SK-N-SH (cell line): Measurements from ENCODE around the gene FCRLB. TPM values are rescaled to one million over a fixed set of nuclear protein-coding genes. Genes with fewer than 3 reads are reported as not detected.

Experiments used
- CTCF ChIA-PET: fragments of 300-600, 350-600 bp; formaldehyde crosslinking; extraction: SDS; loops from one replicate; lab custom pipeline; 2021; lab: Yijun Ruan, JAX
- POLR2A ChIA-PET: fragments of 350-600 bp; sonication (Branson Sonifier 250); formaldehyde crosslinking; extraction: SDS; loops from one replicate; lab custom pipeline; 2020; ENCODE audit warnings: antibody characterized with exemption, inconsistent platforms; lab: Yijun Ruan, JAX
- DNase-seq: peaks from one replicate; pipeline ENCODE4 v3.0.0; 2012
- H2AFZ ChIP-seq: fragments of 200-600 bp; sonication (generic); 2 replicates; pipeline ENCODE4 v1.8.1; 2016; ENCODE audit warnings: antibody characterized with exemption, mild to moderate bottlenecking, low read depth
- H3F3A ChIP-seq: fragments of 200-600 bp; sonication (generic); replicated peaks from 2 replicates; pipeline ENCODE3; 2016; ENCODE audit warnings: antibody characterized with exemption, mild to moderate bottlenecking; ENCODE audit not compliant: insufficient read depth
- H3K27ac ChIP-seq, 2 experiments: fragments of 200-500 bp in 1 of 2; fragments of 200-600 bp in 1 of 2; sonication (Bioruptor generic) in 1 of 2; sonication (generic), shearing (Covaris generic) in 1 of 2; 2 replicates each; pipeline versions ENCODE4 v1.5.1 to v1.6.1; 2014 to 2016; ENCODE audit warnings: low read depth in 2 of 2, inconsistent platforms in 1 of 2, low read length in 1 of 2, mild to moderate bottlenecking in 1 of 2, mixed read lengths in 1 of 2
- H3K27me3 ChIP-seq: fragments of 200-600 bp; sonication (generic), shearing (Covaris generic); 2 replicates; pipeline ENCODE4 v1.6.1; 2016; ENCODE audit warnings: mixed run types; ENCODE audit not compliant: insufficient read depth
- H3K36me3 ChIP-seq, 2 experiments: fragments of 200-500 bp in 1 of 2; fragments of 200-600 bp in 1 of 2; sonication (Bioruptor generic) in 1 of 2; sonication (generic) in 1 of 2; replicated peaks in 1 of 2; 2 replicates each; pipeline versions ENCODE3 to v1.5.1; 2014 to 2016; ENCODE audit warnings: low read length in 1 of 2, mild to moderate bottlenecking in 1 of 2; ENCODE audit not compliant: insufficient read depth in 2 of 2, control insufficient read depth in 1 of 2
- H3K4me1 ChIP-seq, 2 experiments: fragments of 200-500 bp in 1 of 2; fragments of 200-600 bp in 1 of 2; sonication (Bioruptor generic) in 1 of 2; sonication (generic), shearing (Covaris generic) in 1 of 2; 2 replicates each; pipeline versions ENCODE4 v1.5.1 to v1.6.1; 2014 to 2016; ENCODE audit warnings: low read depth in 1 of 2, low read length in 1 of 2, mixed run types in 1 of 2; ENCODE audit not compliant: insufficient read depth in 2 of 2, control insufficient read depth in 1 of 2
- H3K4me2 ChIP-seq: fragments of 200-600 bp; sonication (generic), shearing (Covaris generic); 2 replicates; pipeline ENCODE4 v1.6.1; 2017; ENCODE audit warnings: mixed run types
- H3K4me3 ChIP-seq, 2 experiments: fragments of 200-500 bp in 1 of 2; fragments of 200-600 bp in 1 of 2; sonication (Bioruptor generic) in 1 of 2; sonication (generic), shearing (Covaris generic) in 1 of 2; 2 replicates each; pipeline versions ENCODE4 v1.5.1 to v1.8.1; 2014 to 2016; ENCODE audit warnings: low read depth in 2 of 2, inconsistent platforms in 1 of 2, low read length in 1 of 2, mild to moderate bottlenecking in 1 of 2, mixed read lengths in 1 of 2, moderate library complexity in 1 of 2
- H3K79me2 ChIP-seq: fragments of 200-600 bp; sonication (generic); 2 replicates; pipeline ENCODE4 v1.8.1; 2017; ENCODE audit warnings: mild to moderate bottlenecking; ENCODE audit not compliant: insufficient read depth
- H3K9ac ChIP-seq: fragments of 200-600 bp; sonication (generic); 2 replicates; pipeline ENCODE4 v1.6.1; 2017; ENCODE audit warnings: mixed run types
- H3K9me2 ChIP-seq: fragments of 200-600 bp; sonication (generic); 2 replicates; pipeline ENCODE4 v1.6.1; 2017; ENCODE audit warnings: mixed run types
- H3K9me3 ChIP-seq: fragments of 200-600 bp; sonication (generic); 2 replicates; pipeline ENCODE4 v1.6.1; 2017; ENCODE audit warnings: mixed run types, mild to moderate bottlenecking, moderate library complexity
- H4K20me1 ChIP-seq: fragments of 200-600 bp; sonication (generic); 2 replicates; pipeline ENCODE4 v1.6.1; 2017; ENCODE audit warnings: mild to moderate bottlenecking, mixed run types; ENCODE audit not compliant: insufficient read depth
- EP300 ChIP-seq, 2 experiments: IDR thresholded peaks; 2 replicates each; pipeline versions ENCODE4 v1.4.0 to v1.6.1; 2012; ENCODE audit warnings: borderline replicate concordance in 1 of 2, low read depth in 1 of 2, low read length in 1 of 2
- FOSL2 ChIP-seq: IDR thresholded peaks from 2 replicates; pipeline ENCODE4 v1.4.0; 2012; ENCODE audit warnings: low read depth, mild to moderate bottlenecking, moderate library complexity, borderline replicate concordance
- GATA2 ChIP-seq: sonication (generic); formaldehyde crosslinking; IDR thresholded peaks from 2 replicates; pipeline ENCODE4 v1.5.0; 2020; ENCODE audit warnings: mild to moderate bottlenecking, missing genetic modification reagents
- NRF1 ChIP-seq: IDR thresholded peaks from 2 replicates; pipeline ENCODE4 v1.6.1; 2012; ENCODE audit warnings: low read depth, mild to moderate bottlenecking, low read length
- RAD21 ChIP-seq: IDR thresholded peaks from 2 replicates; pipeline ENCODE4 v1.6.1; 2012; ENCODE audit warnings: mild to moderate bottlenecking, low read length
- REST ChIP-seq: IDR thresholded peaks from 2 replicates; pipeline ENCODE4 v1.6.1; 2012; ENCODE audit warnings: mild to moderate bottlenecking, low read depth, low read length, moderate library complexity
- RFX5 ChIP-seq: IDR thresholded peaks from 2 replicates; pipeline ENCODE4 v1.6.1; 2012; ENCODE audit warnings: mild to moderate bottlenecking, improper control_type of control experiment, low read length
- RXRA ChIP-seq: IDR thresholded peaks from 2 replicates; pipeline ENCODE4 v1.4.0; 2012; ENCODE audit warnings: low read depth, mild to moderate bottlenecking, borderline replicate concordance
- YY1 ChIP-seq: IDR thresholded peaks from 2 replicates; pipeline ENCODE4 v1.4.0; 2012; ENCODE audit warnings: low read depth, mild to moderate bottlenecking
- WGBS: methylation state at CpG from one replicate; pipeline ENCODE4 v1.1.6; 2017; ENCODE audit warnings: low lambda C conversion rate; 5-methylcytosine and 5-hydroxymethylcytosine counted together
- polyA plus RNA-seq, 3 experiments: library from polyadenylated mRNA; depleted of rRNA; stranded (reverse); fragments of >200 nt; gene quantifications; 2 replicates each; pipeline ENCODE4 v1.2.3, GENCODE V29; 2012

Gene FCRLB
- polyA plus RNA-seq, 1 of the 3 experiments (the other 2 are of a cell fraction), result 2.6 TPM

GRCh38 chr1:161726473-161727255 is 5.3 kb downstream of the FCRLB start (continued):
- TF ChIP-seq REST, result peak; percentile 64; the same call in 1 of the 2 replicates

- ChIA-PET CTCF (interaction anchor here (1.0 to 5.9 kb wide), 4 partner anchors 8 to 37 kb away, joined by 4 to 62 read pairs (median 6); partner anchors contain the start of gene DUSP12), POLR2A (interaction anchor here (0.6 to 1.5 kb wide), 5 partner anchors 15 to 530 kb away, joined by 3 to 9 read pairs (median 4); partner anchors contain the start of gene DUSP12)
- no peaks in the 10 kb centered on the region for H3K9me3 ChIP-seq
- H3K4me1 ChIP-seq, result peaks cover 11 to 13% of the 10 kb centered on the region in 2 experiments; a peak in 2 of 4 replicates
- WGBS, result 13% methylated on average over 23 of the region's 38 CpGs
- H3K27ac ChIP-seq, result peak overlapping the region; percentile 24 to 84; a peak in 2 of 4 replicates
- H3F3A ChIP-seq, result peaks cover 16% of the 10 kb centered on the region
- no peak for DNase-seq
- H3K36me3 ChIP-seq, result no peaks in the 10 kb centered on the region
- no peaks in the 10 kb centered on the region for H4K20me1 ChIP-seq
- H3K4me2 ChIP-seq, result peak overlapping the region; percentile 98
- no peaks in the 10 kb centered on the region; the same call in 1 of the 2 replicates for H3K79me2 ChIP-seq
- H3K9me2 ChIP-seq, result no peaks in the 10 kb centered on the region
- peak overlapping the region; percentile 88 for H3K9ac ChIP-seq
- no peaks in the 10 kb centered on the region for H3K27me3 ChIP-seq
- H2AFZ ChIP-seq, result peak overlapping the region; percentile 70
- peak overlapping the region; percentile 73 to 79 for H3K4me3 ChIP-seq
- TF ChIP-seq NRF1 (no peak), RAD21 (no peak), YY1 (no peak), FOSL2 (no peak), GATA2 (CRISPR knock-in tag) (no peak), RFX5 (no peak), RXRA (peak; percentile 2; the same call in 1 of the 2 replicates), EP300 (IDR thresholded peaks at IDR 0.05; ENCODE audit: borderline replicate concordance in 1 of 2, low read depth in 1 of 2, low read length in 1 of 2) (no peak)
Measured at GRCh38 chr1:161727256-161727924, 6.0 kb downstream of the FCRLB start.
